Stimulated activated CD4-positive, alpha-beta T cell treated with anti-CD3 and anti-CD28 coated beads, TNF-alpha, amount 100 ng/mL, for 4 hours (primary cell): ENCODE measurements around the gene TSC22D1.
"Not testable (repeated sequence)": the region's sequence is repeated elsewhere in the genome, so short reads cannot be mapped to it uniquely, and the experiment has no call there.

Experiments
- DNase-seq, 3 experiments: peaks; one replicate each; pipeline ENCODE4 v3.0.0-alpha.2; 2020; ENCODE audit warnings: low read depth in 3 of 3

Gene TSC22D1

DNA sequence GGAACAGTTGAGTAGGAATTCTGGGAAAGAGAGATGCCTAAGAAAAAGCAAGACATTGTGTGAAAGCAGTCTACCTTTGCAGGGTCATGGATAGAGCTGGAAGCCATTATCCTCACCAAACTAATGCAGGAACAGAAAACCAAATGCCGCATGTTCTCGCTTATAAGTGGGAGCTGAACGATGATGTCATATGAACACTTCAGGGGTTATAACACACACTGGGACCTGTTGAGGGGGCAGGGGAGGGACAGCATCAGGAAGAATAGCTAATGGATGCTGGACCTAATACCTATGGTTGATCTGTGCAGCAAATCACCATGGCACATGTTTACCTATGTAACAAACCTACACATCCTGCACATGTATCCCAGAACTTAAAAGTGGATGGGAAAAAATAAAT lies 69.9 kb downstream of the TSC22D1 start:
- DNase-seq = no peak

- DNase-seq = no peak
These were observed 72.0 kb downstream of the TSC22D1 start for GRCh38 chr13:44504116-44504515.

DNA sequence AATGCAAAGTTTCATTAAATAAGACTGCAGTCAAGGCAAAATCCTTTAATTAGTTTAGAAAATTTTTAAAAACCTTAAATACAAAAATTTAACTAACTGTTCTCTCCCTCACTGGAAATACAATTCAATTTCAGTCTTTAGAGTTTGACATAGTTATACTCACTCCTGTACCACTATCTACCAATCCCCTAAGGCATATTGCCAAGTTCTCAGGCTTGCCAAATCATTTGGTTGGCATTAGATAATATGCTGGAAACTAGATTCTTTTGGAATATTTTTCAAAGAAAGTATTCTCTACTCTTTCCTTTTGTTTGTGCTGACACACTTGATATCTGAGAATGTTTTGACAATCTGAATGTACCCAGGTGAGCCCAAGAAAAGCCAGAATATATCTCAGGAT lies 77.2 kb downstream of the TSC22D1 start:
- no peak for DNase-seq

DNA sequence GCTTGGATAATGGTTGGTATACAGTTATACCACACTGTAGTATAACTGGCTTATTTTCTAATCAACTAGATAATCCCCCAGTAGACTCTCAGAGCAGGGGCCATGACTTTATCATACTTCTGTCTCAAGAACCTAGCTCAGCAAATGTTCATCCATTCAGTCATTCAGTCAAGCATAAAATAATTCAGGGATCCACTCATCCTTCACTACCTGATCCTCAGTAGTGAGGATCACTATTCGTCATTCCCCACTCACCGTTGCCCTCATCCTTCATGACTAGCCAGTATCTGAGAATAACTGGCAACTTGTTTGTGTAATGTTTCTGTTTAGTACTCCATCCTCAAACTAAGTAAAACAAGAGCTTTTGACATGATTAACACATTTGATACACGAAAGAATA lies 77.6 kb downstream of the TSC22D1 start:
- DNase-seq = no peak

- no peak for DNase-seq
These were observed 78.3 kb downstream of the TSC22D1 start for GRCh38 chr13:44497801-44498200.

GRCh38 chr13:44493213-44493812 lies 82.8 kb downstream of the TSC22D1 start:
- DNase-seq = no peak

DNA sequence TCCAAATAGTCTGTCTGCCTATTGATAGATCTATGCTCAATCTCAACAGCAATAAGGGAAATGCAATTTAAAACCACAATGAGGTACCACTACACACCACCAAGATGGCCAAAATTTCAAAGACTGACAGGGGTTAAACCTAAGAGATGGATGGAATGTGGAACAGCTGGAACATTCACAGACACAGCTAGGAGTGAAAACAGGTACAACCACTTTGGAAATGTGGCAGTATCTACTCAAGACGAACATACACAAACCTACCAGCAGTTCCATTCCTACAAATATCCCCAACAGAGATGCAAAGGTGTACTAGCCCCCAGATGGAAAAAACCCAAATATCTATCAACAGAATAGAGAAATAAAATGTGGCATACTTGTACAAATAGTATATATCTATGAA lies 86.4 kb downstream of the TSC22D1 start:
- DNase-seq = no peak

DNA sequence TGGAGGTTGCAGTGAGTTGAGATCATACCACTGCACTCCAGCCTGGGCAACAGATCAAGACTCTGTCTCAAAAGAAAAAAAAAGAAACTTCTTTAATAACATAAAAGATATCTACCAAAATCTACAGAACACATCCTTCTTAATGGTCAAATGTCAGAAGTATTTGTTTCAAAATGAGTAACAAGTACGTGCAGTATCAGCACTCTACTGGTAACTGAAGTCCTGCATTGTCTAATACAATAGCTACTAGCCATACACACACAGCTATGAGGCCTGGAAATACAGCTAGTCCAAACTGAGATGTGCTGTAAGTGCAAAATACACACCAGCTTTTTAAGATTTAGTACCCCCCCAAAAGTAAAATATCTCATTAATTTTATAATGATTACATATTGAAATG lies 88.1 kb downstream of the TSC22D1 start:
- no peak for DNase-seq

DNA sequence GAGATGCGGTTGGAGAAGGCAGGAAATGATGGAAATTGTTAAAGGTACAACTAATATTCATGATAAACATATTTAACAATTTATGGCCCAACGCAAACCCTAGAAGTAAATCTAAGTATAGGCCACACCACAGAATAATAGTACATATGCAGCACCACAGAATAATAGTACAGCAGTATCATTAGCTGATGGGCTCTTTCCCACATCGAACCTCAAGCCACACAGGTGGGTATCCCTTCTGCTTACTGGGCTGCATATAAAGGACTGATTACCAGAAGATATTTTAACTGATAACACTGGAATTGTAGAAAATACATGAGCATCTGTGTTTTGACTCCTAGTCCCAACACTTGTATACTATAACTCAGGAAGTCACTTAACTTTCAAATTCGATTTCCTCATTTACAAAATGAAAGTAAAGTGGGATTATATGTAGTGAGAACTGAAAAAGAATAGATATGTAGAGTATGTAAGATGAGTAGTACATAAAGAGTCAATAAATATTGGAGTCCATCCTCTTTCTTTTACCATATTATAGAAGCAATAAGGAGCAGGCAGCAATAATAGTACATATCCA lies 91.5 kb downstream of the TSC22D1 start:
- no peak for DNase-seq

DNA sequence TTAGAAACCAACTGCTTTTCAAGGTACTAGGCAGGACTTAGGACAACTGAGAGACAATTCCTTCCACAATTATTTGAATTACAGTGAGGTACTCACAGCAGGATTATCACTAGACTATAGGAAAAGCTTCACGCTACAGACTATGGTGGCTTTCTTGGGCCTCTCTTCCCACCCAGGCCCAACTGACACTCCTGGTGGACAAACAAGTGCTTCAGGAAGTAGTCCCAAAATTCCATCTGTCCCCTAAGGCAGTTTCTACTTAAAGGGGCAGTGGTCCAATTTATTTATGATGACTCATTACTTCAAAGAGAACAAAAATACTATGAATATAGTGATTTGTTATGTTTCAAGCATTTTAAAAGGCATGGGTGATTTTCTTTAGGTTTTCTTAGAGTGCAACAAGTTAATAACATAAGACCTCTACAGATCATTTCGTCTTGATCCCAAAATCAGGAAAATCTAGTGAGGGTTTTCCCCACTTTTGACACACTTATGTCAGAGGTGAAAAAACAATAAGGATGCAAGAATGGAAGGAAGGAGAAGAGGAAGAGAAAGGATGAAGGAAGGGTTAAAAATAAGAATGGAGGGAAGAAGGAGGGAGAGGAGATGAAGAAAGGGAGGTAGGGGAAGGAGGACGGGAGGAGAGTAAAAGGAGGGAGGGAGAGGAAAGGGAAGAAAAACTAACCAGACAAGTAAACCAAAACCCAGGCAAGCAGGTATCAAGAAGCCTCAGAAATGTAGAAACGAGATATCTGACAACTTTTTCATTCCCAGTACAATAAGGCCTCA lies 101.8 kb downstream of the TSC22D1 start:
- DNase-seq = no peak

DNA sequence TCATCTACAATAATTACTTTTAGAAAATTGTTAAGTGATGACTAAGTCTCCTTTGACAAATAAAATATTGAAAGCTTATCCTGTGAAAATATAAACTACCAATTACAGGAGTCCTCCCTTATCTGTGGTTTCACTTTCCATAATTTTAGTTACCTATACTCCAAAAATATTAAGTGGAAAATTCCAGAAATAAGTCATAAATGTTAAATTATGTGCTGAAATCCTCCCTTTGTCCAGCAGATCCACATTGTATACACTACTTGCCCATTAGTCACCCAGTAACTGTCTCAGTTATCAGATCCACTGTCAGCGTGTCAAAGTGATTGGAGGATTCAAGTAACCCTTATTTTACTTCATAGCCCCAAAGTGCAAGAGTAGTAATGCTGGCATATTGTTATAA lies 104.4 kb downstream of the TSC22D1 start:
- no peak for DNase-seq

DNA sequence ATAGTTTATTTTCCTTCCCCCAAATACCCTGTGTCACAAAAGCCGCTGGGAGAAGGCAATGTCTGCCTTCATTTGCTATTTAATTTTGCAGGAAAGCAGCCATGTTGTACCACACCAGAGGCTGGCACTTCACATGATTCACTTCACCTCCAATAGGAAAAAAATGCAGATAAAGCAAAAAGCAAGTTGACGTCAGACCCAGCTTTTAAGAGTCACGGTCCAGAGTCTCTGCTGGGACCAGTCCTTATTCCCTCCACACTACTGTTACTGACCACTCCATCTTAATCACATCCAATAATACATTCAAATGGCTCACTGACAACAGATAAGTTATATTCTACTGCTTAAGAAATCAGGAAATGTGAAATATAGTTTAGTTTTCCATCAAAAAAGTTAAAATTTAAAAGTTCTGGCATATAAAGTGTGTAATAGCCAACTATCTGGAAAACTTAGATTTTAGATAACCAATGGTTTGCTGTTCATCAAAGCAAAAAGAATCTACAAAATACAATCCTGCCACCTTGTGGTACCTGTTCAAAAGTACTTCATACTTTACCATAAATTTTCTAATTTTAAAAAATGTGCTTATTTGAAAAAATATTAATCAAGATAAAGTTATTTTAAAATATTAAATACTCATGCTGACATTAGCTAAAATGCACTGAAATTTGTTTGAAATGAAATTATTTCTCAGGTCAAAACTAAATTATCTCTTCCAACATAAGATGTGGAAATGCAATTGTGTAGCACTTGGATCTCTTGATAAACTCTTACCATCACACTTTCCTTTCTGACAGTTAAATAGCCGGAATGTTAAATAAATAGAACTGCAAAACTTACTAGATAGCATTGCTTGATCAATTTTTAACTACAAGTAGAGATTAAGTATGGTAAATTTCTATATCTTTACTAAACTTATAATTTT lies 105.2 kb downstream of the TSC22D1 start:
- DNase-seq = no peak

DNA sequence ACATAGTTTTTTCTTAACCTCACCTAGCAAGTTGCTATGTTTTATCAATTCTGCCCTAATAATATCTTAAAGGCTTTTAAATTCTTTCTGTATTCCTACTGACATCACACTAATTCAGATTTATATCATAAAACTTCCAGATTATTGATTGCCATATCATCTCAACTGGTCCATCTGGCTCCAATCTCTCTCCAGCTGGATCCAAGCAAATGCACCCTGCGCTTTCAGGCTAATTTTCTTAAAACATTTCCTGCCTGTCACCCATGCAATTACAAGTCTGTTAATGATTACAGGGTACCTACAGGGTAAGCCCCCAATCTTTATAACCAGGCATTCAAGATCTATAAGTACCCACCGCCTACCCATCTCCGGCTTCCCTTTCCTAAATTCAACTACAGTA lies 107.3 kb downstream of the TSC22D1 start:
- DNase-seq = no peak

GRCh38 chr13:44465318-44465717 lies 110.8 kb downstream of the TSC22D1 start:
- no peak for DNase-seq

DNA sequence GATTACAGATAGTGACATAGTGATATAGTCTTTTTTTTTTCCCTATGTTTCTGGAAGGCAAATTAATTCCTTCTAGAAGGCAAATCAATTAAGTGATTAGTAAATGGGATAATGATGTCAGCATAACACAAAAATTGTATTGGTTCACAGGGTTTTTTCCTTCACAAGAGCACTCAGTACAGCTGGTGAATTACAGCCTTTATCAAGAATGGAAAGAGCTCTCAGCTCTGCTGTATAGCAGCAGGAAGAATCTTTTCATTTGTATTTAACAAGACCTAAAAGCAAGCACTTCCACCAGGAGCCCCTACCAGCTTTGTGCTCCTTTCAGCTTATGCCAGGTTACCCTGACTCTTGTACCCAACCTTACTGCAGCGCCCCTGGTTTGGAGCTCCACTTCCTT lies 111.7 kb downstream of the TSC22D1 start:
- DNase-seq = no peak

GRCh38 chr13:44463759-44464158 lies 112.4 kb downstream of the TSC22D1 start:
- no peak for DNase-seq

DNA sequence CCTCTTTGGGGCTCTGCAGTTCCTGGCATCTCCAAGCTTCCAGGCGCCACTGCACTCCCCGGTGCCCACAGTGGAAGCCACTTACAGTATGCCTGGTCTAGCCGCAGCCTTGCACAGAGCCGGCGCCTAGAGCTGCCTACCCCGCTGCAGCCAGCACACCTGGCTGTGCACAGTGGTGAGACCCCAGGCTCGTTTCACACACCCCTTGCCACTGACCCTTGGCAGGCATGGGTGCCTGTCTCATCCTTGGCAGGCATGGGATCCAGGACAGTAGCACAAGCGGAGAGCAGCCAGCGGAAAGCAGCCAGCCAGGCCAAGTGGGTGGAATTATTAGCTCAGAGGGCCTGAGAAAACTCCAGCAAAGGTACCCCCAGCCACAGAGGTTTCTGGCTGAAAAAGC lies 116.5 kb downstream of the TSC22D1 start:
- DNase-seq = no peak

- DNase-seq = no peak
These were observed 117.7 kb downstream of the TSC22D1 start for GRCh38 chr13:44458313-44458975.

- not testable (repeated sequence) for DNase-seq
These were observed 119.9 kb downstream of the TSC22D1 start for GRCh38 chr13:44456212-44456611.

- no peak for DNase-seq
These were observed 120.4 kb downstream of the TSC22D1 start for GRCh38 chr13:44455769-44456168.

GRCh38 chr13:44453881-44454280 lies 122.2 kb downstream of the TSC22D1 start:
- DNase-seq = no peak

- DNase-seq = no peak
These were observed 123.1 kb downstream of the TSC22D1 start for GRCh38 chr13:44453069-44453468.
